NCI-H187 treated with DMSO at 0.1 percent for 48 hours (cell line): ENCODE data around the gene NXF2B.
"Not testable (repeated sequence)": the region's sequence is repeated elsewhere in the genome, so short reads cannot be mapped to it uniquely, and the experiment has no call there.

Source experiments
- DNase-seq: peaks from one replicate; lab custom pipeline; 2025; lab: John Stamatoyannopoulos, UW

Gene NXF2B, protein sequence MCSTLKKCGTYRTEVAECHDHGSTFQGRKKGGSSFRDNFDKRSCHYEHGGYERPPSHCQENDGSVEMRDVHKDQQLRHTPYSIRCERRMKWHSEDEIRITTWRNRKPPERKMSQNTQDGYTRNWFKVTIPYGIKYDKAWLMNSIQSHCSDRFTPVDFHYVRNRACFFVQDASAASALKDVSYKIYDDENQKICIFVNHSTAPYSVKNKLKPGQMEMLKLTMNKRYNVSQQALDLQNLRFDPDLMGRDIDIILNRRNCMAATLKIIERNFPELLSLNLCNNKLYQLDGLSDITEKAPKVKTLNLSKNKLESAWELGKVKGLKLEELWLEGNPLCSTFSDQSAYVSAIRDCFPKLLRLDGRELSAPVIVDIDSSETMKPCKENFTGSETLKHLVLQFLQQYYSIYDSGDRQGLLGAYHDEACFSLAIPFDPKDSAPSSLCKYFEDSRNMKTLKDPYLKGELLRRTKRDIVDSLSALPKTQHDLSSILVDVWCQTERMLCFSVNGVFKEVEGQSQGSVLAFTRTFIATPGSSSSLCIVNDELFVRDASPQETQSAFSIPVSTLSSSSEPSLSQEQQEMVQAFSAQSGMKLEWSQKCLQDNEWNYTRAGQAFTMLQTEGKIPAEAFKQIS

DNA sequence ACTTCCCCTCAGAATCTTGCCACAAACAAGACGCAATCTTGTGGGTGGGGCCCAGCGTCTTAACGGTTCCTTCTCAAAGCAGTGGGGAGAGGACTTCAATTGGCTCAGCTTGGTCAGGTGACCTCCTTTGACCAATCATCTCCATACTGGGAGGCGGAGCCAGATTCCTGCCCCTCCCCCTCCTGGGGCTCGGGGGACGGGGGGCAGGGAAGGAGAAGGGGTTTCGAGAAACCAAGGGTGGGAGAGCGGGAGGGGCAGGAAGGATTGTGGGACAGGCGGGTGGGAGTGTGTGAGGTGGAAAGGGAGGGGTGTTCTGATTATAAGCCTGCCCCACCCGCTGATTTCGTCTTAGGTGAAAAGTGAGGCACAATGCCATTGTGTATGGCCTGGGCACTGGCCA is at the start of gene NXF2B:
Gene NXF2B, minus strand, starts transcription at position 101 of the 400 bp plus-strand sequence. CDS start 59,972 bp downstream, outside the sequence.
- not testable (repeated sequence) for DNase-seq

DNA sequence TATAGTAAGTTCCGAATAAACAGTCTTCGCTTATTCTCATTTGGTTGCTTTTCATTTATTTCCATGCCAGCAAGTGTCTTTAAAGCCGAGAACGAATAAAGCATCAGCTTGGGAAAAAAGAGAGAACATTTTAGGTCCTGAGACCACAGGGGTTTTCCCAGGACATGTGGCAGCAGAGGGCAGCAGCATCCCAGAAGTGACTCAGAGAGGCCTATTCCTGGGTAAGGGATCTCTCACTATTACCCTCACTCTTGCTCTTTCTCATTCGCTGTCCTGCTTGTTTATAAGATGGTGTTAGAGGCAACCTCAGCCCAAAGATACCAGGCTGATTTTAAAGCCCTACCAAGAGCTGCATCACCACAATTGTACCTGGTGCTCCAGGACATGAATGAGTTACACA is 39.0 kb upstream of the NXF2B start:
- DNase-seq: not testable (repeated sequence)

GRCh38 chrX:102471762-102472220 is 32.0 kb upstream of the NXF2B start, which contains the start of gene TCP11X2:
TSS of gene TCP11X2 (minus strand) at chrX:102471812.
- DNase-seq: not testable (repeated sequence)

DNA sequence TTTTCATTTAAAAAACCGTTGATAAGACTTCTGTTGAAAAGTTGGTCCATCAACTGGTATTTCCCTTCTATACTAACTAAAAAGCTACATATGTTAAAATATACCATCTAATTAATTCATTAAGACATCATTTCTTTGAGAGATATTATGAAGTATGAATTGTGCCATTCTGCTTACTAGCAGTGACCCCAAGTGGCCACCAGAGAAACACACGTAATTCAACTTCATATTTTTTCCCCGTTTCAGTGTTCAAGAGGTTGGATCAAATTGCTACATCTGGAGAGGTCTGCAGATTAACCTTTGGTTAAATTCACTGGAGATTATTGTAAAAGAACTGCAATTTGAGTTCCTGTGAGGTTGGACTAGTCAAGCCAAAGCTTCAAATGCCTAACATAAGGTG is 30.4 kb upstream of the NXF2B start:
- DNase-seq: not testable (repeated sequence)

- DNase-seq: not testable (repeated sequence)
Observed at GRCh38 chrX:102458615-102459014, 18.8 kb upstream of the NXF2B start.

DNA sequence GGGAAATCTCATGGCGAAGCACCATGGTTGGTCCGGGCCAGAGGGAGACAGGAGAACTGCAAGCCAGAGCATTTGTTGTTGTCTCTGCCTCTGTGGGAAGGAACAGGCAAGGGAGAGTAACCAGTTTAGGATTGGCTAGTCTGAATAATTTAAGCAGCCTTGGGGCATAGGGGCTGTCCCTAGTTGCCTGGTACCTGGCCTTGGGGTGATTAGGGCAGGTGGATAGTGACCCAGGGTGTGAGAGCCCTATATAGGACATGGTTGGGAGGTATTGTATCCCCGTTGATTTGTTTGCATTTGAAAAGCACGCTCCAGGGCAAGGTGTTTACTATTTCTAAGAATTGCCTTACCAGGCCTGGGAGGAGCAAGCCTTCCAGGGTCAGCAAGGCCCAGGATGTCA is 25.3 kb downstream of the NXF2B start:
- DNase-seq: not testable (repeated sequence)

- DNase-seq: no peak
Observed at GRCh38 chrX:102345916-102346315, 93.9 kb downstream of the NXF2B start.

DNA sequence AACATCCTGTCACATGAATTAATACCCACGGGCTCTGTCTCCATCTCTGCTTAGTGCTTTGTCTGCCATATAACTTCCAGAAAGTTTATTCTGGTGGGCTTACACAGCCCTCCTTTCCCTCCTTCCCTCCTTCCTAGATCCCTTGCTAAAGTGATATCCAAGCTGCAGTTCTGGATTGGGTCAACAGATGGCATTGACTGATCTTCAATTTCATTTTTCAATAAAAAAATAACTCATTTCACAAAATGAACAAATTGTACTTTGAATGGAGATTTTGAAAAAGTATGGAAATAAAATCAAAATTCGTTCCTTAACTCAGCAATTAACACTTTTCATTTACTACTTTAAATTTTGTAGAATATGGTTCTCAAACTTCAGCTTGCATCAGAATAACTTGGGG is 97.9 kb downstream of the NXF2B start:
- DNase-seq: no peak

DNA sequence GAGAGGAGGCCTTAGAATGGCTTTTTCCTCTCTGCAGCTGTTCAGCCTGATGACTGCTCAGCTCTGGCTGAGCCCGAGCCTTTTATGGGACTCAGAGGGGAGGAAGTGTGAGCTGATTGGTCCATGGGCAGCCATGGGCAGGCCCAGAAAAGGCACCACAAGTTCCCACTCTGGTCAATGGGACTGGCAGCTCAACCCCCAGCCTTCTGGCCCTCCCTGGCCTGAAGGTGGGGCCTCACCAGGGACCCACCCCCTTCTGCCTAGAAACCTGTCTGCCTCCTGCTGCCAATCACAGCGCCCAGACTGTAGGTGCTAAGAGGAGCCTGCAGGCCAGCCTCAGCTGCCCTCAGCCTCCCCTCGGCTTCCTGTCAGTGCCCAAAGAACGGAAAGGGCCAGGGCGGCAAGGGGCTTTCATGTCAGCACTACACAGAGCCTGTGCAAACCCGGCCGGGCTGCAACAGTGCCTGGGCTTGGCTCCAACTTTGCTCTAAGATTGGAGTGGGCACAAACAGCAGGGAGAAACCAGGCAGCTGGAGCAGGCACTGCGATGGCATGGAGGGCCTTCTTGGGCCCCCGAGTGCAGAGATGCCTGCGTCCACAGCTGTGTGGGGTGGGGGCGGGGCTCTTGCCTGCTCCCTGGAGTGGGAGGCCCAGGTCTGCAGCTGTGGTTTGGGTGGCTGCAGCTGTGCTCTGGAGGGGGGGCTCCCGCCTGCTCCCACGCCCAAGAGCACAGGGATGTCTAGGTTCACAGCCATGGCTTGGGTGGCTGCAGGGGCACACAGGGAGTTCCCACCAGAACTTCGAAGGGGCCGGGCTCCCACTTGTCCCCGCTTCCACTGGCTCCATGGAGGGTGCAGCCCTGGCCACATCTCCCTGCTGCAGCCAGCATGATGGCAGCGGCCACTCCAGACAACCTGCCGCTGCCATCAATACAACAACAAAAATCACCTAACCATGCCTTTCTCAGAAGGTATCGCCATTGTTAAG is 100.2 kb downstream of the NXF2B start:
- no peak for DNase-seq

DNA sequence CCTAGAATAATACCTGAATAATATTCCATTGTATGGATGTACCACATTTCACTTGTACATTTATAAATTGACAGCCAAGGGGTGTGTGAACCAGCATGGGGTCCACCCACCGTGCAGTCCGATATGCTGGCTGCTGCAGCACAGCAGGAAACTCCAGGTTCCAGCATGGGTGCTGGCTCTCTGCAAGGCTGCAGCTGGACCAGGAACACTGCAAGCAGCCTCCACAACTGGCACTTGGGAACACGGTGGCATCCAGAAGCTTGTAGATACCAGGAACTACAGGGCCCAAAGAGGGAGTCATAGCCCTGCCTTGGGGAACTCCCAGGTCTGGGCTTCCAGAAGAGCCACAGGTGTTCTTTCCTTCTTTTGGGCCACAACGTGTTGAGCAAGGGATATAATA is 101.6 kb downstream of the NXF2B start:
- DNase-seq: no peak
